GM12872 (cell line): ENCODE measurements around the gene ZNF607.

Experiments used
- TF ChIP-seq, protein P1 (sequence below): IDR thresholded peaks from 3 replicates; pipeline ENCODE4 v1.5.1; 2011; ENCODE audit warnings: low read depth, mild to moderate bottlenecking, low read length, moderate library complexity; ENCODE audit not compliant: insufficient read depth

ZNF607 gene

GRCh38 chr19:37719111-37719926 lies at the start of gene ZNF607:
TSS of gene ZNF607 (minus strand) at chr19:37719761. CDS start at chr19:37711618, 8,143 bp downstream.
- TF ChIP-seq, protein P1, sequence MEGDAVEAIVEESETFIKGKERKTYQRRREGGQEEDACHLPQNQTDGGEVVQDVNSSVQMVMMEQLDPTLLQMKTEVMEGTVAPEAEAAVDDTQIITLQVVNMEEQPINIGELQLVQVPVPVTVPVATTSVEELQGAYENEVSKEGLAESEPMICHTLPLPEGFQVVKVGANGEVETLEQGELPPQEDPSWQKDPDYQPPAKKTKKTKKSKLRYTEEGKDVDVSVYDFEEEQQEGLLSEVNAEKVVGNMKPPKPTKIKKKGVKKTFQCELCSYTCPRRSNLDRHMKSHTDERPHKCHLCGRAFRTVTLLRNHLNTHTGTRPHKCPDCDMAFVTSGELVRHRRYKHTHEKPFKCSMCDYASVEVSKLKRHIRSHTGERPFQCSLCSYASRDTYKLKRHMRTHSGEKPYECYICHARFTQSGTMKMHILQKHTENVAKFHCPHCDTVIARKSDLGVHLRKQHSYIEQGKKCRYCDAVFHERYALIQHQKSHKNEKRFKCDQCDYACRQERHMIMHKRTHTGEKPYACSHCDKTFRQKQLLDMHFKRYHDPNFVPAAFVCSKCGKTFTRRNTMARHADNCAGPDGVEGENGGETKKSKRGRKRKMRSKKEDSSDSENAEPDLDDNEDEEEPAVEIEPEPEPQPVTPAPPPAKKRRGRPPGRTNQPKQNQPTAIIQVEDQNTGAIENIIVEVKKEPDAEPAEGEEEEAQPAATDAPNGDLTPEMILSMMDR: peak; percentile 71

GRCh38 chr19:37763488-37763887 lies 43.9 kb upstream of the ZNF607 start:
- TF ChIP-seq, protein P1: no peak

DNA sequence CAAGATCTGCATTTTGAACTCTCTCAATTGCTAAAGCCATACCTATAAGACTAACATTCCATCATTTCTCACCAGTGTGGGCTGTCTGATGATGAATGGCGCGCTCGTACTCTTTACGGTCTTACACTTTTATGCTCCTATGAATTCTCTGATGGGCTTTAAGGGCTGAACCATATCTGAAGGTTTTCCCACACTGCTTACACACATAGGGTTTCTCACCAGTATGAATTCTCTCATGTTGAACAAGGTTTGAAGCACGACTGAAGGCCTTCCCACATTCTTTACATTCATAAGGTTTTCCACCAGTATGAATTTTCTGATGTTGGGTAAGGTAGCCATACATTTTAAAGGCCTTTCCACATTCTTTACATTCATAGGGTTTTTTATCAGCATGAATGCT lies 18.8 kb upstream of the ZNF607 start:
- TF ChIP-seq, protein P1: no peak

DNA sequence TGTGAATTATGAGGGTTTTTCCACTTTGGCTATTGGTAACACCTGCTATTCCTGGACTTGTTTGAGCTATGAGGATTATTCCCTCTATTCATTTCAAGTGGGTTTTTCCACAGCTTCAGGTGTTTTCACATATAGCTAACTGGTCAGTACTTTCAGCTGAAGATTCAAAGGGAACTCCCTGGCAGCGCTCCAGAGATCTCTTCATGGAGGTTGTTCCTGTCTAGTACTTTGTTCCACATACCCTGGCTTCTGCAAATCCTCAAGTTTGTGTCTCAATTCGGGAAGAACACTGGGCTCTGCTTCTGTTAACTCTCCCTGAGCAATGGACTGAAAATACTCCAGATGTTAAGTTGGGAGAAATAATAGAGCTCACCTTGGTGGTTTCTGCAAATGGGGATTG lies 5.6 kb upstream of the ZNF607 start:
- TF ChIP-seq, protein P1: no peak

DNA sequence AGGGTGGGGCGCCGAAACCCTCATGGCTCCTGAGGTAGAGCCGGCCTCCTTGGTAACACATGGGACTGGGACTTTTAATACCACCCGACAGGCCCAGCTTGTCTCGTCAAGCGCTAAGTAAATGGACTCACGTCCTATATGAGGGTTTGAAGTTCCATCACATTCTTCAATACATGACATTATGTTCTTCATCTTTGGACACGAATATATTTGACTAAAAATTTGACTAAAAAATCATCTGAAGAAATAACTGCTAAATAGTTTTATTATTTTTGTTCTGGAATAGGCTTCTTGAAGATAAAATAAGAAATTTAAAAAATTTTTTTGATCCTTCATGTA lies 335 bp upstream of the ZNF607 start:
- TF ChIP-seq, protein P1: no peak

DNA sequence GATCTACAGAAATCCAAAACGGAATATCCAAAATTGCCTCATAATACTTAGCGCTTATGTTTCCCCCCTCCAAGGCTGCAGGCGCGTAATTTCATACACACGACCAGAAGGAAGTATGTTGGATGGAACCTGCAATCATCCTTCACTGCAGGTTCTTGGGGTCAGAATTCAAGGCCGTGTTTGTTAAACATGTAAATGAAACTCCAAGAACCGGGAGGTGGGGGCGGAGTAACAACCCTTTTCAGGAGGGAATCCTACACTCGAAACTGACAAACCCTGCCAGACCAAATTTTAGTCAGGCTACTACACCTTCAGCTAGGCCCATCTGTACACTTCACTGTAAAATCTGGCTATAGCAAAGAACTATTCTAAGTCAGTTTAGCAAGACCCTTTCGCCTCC lies 1.3 kb downstream of the ZNF607 start:
- TF ChIP-seq, protein P1: no peak

GRCh38 chr19:37716140-37716539 lies 3.4 kb downstream of the ZNF607 start:
- TF ChIP-seq, protein P1: no peak
